Ishikawa (cell line): ENCODE data around the gene PIP5K1C.

Experiments used
- CEBPB ChIP-seq: IDR thresholded peaks from 2 replicates; pipeline ENCODE4 v1.6.1; 2012
- CREB1 ChIP-seq: IDR thresholded peaks from 2 replicates; pipeline ENCODE4 v1.6.1; 2012; ENCODE audit warnings: low read depth
- EGR1 ChIP-seq: IDR thresholded peaks from 2 replicates; pipeline ENCODE4 v1.6.1; 2012
- EP300 ChIP-seq: IDR thresholded peaks from 2 replicates; pipeline ENCODE4 v1.6.1; 2012; ENCODE audit warnings: borderline replicate concordance
- FOXM1 ChIP-seq: IDR thresholded peaks from 2 replicates; pipeline ENCODE4 v1.6.1; 2012; ENCODE audit warnings: low read depth, borderline replicate concordance
- MAX ChIP-seq: IDR thresholded peaks from 2 replicates; pipeline ENCODE4 v1.6.1; 2012
- NFIC ChIP-seq: IDR thresholded peaks from 2 replicates; pipeline ENCODE4 v1.6.1; 2012
- RAD21 ChIP-seq: IDR thresholded peaks from 2 replicates; pipeline ENCODE4 v1.6.1; 2012; ENCODE audit warnings: low read depth
- REST ChIP-seq: IDR thresholded peaks from 2 replicates; pipeline ENCODE4 v1.6.1; 2012; ENCODE audit warnings: low read depth, mild to moderate bottlenecking
- TAF1 ChIP-seq: IDR thresholded peaks from 2 replicates; pipeline ENCODE4 v1.6.1; 2012; ENCODE audit warnings: low read depth, mild to moderate bottlenecking
- TCF12 ChIP-seq: IDR thresholded peaks from 2 replicates; pipeline ENCODE4 v1.6.1; 2012; ENCODE audit warnings: low read depth
- TEAD4 ChIP-seq: IDR thresholded peaks from 2 replicates; pipeline ENCODE4 v1.6.1; 2012
- USF1 ChIP-seq: IDR thresholded peaks from 2 replicates; pipeline ENCODE4 v1.6.1; 2012
- YY1 ChIP-seq: IDR thresholded peaks from 2 replicates; pipeline ENCODE4 v1.6.1; 2012; ENCODE audit warnings: low read depth
- ZBTB7A ChIP-seq: IDR thresholded peaks from 2 replicates; pipeline ENCODE4 v1.6.1; 2012; ENCODE audit warnings: low read depth

The PIP5K1C gene

DNA sequence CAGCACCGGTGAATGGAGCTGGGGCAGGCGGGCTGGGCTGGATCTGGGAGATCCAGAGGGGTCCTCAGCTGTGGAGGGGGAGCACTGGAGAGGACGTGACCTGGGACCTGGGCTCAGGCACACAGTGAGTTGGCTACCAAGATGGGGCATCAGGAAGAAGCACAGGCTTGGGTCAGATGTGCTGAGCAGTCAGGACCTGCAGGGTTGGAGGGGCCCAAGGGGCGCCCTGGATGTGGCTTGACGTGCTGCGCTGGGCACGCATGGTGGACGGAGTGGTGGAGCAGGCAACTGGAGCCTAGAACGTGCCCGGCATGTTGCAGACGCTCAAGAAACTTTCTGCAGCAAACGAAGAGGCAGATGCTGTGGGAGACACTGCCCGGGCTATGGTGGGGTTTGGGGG lies 20.7 kb downstream of the PIP5K1C start:
- no peak for TF ChIP-seq ZBTB7A
- TF ChIP-seq MAX = no peak
- TF ChIP-seq TEAD4 = no peak
- TF ChIP-seq NFIC = no peak
- no peak for TF ChIP-seq CEBPB
- TF ChIP-seq TAF1 = no peak

DNA sequence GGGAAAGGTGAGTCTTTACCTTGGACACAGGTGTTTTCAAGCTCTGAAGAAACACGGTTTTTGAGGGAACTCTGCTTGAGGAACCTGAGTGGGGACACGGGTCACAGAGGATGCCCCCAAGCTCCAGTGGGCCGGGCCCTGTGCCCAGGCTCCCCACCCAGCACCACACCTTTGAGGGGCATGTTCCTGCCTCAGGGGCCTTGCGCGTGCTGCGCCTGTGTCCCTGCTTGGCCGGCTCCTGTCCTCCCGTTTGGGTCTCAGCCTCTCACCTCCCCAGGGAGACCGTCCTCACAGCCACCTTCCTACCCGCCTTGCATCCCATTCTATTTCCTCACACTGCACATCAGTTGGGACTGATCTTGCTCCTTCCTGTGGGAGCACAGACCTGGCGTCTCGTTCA lies 21.1 kb downstream of the PIP5K1C start:
- TF ChIP-seq NFIC (no peak), MAX (no peak), TAF1 (no peak), FOXM1 (no peak), CEBPB (no peak), REST (no peak), YY1 (no peak), EGR1 (no peak), CREB1 (no peak), RAD21 (no peak), EP300 (no peak)

GRCh38 chr19:3678188-3678587 lies 22.1 kb downstream of the PIP5K1C start:
- TF ChIP-seq EP300 = no peak
- TF ChIP-seq RAD21 = no peak
- no peak for TF ChIP-seq YY1

DNA sequence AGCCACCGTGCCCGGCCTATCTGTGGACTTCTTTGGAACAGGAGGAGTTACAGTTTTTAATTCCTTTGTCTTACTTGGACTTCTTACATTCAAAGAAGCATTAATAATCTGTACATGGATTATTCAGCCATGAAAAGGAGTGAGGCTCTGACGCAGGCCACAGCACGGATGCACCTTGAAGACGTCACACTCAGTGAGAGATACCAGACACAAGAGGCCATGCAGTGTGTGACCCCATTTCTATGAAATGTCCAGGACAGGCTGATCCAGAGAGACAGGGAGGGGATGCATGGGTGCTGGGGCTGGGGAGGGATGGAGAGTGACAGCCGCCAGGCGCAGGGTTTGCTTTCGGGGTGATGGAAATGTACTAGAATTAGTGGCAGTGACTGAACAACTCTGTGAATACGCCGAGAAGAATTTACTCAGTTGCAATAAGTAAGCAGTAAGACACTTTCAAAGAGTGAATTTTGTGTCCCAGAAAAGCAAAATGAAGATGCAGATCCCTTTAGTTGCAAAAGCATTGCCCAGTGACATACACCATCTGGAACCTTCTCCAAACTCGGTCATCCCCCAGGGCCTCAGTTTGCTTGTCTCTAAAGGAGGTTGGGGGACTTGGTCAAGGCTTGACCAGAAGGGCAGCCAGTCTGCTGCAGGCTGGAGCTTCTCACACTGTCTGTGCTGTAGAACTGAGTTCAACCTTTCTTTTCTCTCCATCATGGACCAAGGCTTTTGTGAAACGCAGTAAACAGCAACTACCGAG lies 25.3 kb downstream of the PIP5K1C start:
- no peak for TF ChIP-seq TAF1

DNA sequence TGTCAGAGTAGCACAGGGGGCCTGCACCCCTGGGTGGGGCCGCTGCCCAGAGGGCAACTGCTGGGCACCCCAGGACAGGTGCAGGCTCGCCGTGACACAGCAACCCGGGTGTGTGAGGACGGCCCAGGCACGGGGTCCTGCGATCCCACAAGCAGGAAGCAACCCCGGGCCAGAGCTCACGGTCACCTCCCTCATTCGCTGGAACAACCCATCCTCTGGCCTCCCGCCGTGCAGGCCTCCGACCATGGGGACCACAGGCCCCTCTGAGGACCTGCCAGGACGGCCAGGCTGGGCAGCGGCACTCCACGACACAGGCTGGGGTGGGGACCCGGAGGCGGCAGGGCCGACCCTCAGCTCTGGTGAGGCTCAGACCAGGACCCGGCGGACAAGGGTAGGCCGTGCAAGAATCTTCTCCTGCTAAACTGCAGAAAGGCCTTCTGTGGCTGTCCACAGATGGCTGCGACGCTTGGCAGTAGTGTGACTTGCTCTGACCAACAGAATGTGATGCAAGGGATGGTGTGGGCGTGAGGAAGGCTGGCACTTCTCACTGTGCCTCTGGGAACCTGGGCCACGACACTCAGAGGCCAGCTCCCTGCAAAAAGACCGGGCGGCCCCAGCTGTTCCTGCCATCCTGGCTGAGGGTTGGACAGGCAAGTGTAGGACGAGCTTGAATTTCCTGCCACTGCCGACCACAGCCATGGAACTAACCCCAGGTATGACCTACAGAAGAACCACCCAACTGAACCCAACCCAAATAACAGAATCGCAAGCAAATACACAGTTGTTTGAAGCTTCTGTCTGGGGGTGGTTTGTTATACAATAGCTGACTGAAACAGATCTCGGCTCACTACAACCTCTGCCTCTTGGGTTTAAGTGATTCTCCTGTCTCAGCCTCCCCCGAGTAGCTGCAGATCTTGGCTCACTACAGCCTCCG lies 26.5 kb downstream of the PIP5K1C start:
- TF ChIP-seq CEBPB (no peak), TAF1 (no peak), EP300 (no peak), FOXM1 (no peak), TCF12 (no peak), REST (no peak)

DNA sequence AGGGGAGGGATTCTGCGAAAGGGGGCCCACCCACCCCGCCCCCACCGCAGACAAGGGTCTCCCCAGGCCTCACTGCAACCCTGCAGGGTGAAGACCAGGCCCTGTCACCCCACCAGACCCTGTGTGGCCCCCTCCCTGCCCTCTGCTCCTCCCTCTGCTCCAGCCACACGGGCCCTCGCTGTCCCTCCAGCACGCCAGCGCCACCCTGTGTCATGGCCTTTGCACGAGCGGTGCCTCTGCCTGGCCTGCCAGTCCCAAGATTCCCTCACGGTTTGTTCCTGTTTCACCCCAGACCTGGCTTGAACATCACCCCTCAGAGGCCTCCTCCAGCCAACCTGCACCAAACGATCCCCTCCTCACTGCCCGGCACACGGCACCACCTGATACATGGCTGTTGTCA lies 27.3 kb downstream of the PIP5K1C start:
- no peak for TF ChIP-seq TAF1
- TF ChIP-seq FOXM1 = no peak
- no peak for TF ChIP-seq RAD21
- no peak for TF ChIP-seq TCF12
- TF ChIP-seq TEAD4 = no peak
- TF ChIP-seq REST = no peak
- TF ChIP-seq NFIC = no peak
- no peak for TF ChIP-seq CEBPB
- no peak for TF ChIP-seq MAX
- no peak for TF ChIP-seq YY1
- no peak for TF ChIP-seq USF1
- no peak for TF ChIP-seq ZBTB7A
- TF ChIP-seq EGR1 = no peak
- TF ChIP-seq EP300 = no peak
- TF ChIP-seq CREB1 = no peak
